GM13976 (cell line): Measurements from ENCODE around the gene MARK4.

Experiments used
- DNase-seq: peaks from one replicate; pipeline ENCODE4 v3.0.0; 2012; ENCODE audit warnings: low spot score
- CTCF ChIP-seq: IDR thresholded peaks from 2 replicates; pipeline ENCODE4 v1.5.1; 2012; ENCODE audit warnings: borderline replicate concordance, mild to moderate bottlenecking; ENCODE audit not compliant: insufficient read depth; ENCODE audit errors: extremely low read depth, missing control alignments, control extremely low read depth
- in situ Hi-C: fragments of 300-500 bp; cut with MboI; formaldehyde crosslinking; loops from one replicate; pipeline ENCODE4 v1.12.0; 2022; ENCODE audit warnings: low sequenced_read_pairs, mixed read lengths, inconsistent platforms; ENCODE audit not compliant: unreplicated experiment

Gene MARK4

GRCh38 chr19:45347570-45348366, 96.7 kb downstream of the MARK4 start:
- no peak for TF ChIP-seq CTCF
- no peak for DNase-seq
- in situ Hi-C loops: no loop called here

GRCh38 chr19:45348367-45349125, 97.5 kb downstream of the MARK4 start:
- in situ Hi-C loops: no loop called here
- no peak for DNase-seq
- no peak for TF ChIP-seq CTCF

GRCh38 chr19:45349126-45349415, 98.0 kb downstream of the MARK4 start:
- no peak for DNase-seq
- TF ChIP-seq CTCF: no peak
- in situ Hi-C loops: no loop called here

GRCh38 chr19:45349430-45349941, 98.4 kb downstream of the MARK4 start:
- no peak for TF ChIP-seq CTCF
- in situ Hi-C loops: no loop called here
- no peak for DNase-seq

GRCh38 chr19:45350477-45351058, 99.5 kb downstream of the MARK4 start:
- no peak for DNase-seq
- TF ChIP-seq CTCF: no peak
- in situ Hi-C loops: no loop called here

GRCh38 chr19:45351401-45351952, 100.4 kb downstream of the MARK4 start:
- in situ Hi-C loops: no loop called here
- DNase-seq: no peak
- no peak for TF ChIP-seq CTCF
